Activated naive CD4-positive, alpha-beta T cell treated with anti-CD3 and anti-CD28 coated beads, Interleukin-2, amount 50 U/mL, for 72 hours (primary cell): ENCODE data around the gene CKLF. TPM values are rescaled to one million over a fixed set of nuclear protein-coding genes. Genes with fewer than 3 reads are reported as not detected.
"Not testable (repeated sequence)": the region's sequence is repeated elsewhere in the genome, so short reads cannot be mapped to it uniquely, and the experiment has no call there.

Experiments used
- ATAC-seq, 2 donors: fragments of 150-1000 bp; cut with Tn5 transposase; 2 replicates each; pipeline ENCODE4 v1.10.0; 2021; ENCODE audit warnings: mild to moderate bottlenecking in 2 of 2, moderate library complexity in 2 of 2
- DNase-seq, 2 donors: peaks; one replicate each; pipeline ENCODE4 v3.0.0; 2021 to 2022; ENCODE audit warnings: low spot score in 2 of 2
- H3K27ac Mint-ChIP-seq, 2 donors: one replicate each; pipeline ENCODE4 v1.8.0; 2022; ENCODE audit warnings: mild to moderate bottlenecking in 2 of 2, mixed read lengths in 2 of 2
- H3K36me3 Mint-ChIP-seq, 2 donors: one replicate each; pipeline ENCODE4 v1.8.0; 2022; ENCODE audit warnings: mixed read lengths in 2 of 2
- H3K9me3 Mint-ChIP-seq, 2 donors: one replicate each; pipeline ENCODE4 v1.8.0; 2022; ENCODE audit warnings: mixed read lengths in 2 of 2
- total RNA-seq, 2 donors: library from RNA; stranded (reverse); gene quantifications; one replicate each; pipeline ENCODE4 v1.2.3, GENCODE V29; 2022

Gene CKLF
- total RNA-seq, 2 donors from 2014 or later, result 117 to 136 TPM

DNA sequence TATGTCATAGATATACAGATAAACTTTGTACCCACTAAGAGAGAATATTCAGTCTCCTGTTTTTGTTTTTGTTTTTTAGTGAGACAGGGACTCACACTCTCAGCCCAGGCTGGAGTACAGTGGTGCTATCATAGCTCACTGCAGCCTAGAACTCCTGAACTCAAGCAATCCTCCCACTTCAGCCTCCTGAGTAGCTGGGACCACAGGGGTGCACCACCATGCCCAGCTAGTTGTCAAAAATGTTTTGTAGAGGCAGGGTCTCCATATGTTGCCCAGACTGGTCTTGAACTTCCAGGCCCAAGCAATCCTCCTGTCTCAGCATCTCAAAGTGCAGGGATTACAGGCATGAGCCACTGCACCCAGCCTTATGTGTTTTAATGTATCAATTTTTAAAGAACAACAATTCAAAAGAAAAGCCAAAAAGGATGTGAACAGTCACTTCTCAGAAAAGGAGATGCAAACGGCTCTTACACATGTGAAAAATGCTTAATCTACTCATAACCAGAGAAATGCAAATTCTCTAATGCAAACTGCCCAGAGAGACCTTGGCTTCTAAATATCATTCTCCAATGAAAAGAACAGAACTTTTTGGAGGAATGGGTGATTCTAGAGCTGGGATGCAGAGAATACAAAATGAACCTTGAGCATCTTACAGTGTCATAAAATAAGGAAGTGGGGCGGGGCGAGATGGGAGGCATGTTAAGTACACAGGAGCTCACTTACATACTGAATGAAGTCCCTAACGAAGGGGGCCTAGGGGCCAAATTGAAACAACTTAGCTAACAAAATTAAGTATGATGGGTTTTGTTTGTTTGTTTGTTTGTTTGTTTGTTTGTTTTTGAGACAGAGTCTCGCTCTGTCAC lies 44.8 kb downstream of the CKLF start:
- DNase-seq, result no peak
- H3K36me3 Mint-ChIP-seq, result peaks cover 0 to 17% of the 10 kb centered on the region in 2 donors
- H3K27ac Mint-ChIP-seq, result peak overlapping the region; percentile 20 to 31
- peak; percentile 36 to 82 for ATAC-seq
- H3K9me3 Mint-ChIP-seq, result peaks cover 0 to 8% of the 10 kb centered on the region in 2 donors

DNA sequence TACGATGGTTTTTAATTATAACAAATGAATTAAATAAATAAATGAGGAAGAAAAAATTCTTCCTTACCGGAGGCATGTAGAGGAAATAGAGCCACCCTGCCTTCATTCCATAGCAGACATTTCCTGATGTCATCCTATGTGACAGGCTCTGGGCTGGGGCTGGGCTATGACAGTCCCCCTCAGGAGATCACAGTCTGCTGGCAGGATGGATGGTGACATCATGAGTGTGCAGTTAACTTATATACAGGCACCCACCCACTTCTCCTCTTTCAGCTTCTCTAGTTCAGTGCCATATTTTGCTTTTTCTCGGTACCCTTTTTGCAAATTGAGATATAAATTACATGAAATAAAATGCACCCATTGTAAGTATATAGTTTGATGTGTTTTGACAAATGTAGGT lies 45.7 kb downstream of the CKLF start:
- Mint-ChIP-seq H3K36me3 (peaks cover 0 to 17% of the 10 kb centered on the region in 2 donors), H3K27ac (no peak overlapping the region), H3K9me3 (peaks cover 0 to 8% of the 10 kb centered on the region in 2 donors)
- ATAC-seq (peak; percentile 50 to 63), DNase-seq (no peak)

GRCh38 chr16:66599726-66600125 lies 47.4 kb downstream of the CKLF start:
- ATAC-seq, result no peak
- Mint-ChIP-seq H3K27ac (no peak overlapping the region), H3K36me3 (peaks cover 0 to 17% of the 10 kb centered on the region in 2 donors), H3K9me3 (peaks cover 0 to 8% of the 10 kb centered on the region in 2 donors)
- DNase-seq, result no peak

DNA sequence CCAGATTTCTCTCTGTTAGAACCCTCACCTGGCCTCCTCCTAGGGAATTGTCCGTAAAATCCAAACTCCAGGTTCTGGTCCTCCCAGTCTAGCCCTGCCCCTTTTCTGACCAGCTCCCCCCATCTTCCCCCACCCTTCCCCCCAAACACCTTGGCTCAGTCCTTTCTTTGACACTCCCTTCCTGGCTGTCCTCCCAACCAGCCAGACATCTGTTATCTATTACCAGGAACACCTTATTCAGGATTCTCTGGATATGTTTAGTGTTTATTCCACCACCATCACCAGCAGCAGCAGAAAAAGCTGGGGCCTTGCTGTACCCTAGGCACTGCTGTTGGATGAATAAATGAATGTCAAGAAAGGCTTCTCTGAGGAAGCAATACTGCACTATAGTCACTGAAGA lies 48.1 kb downstream of the CKLF start:
- peaks cover 0 to 8% of the 10 kb centered on the region in 2 donors for H3K9me3 Mint-ChIP-seq
- no peak for ATAC-seq
- H3K27ac Mint-ChIP-seq, result peak overlapping the region in 1 of 2 donors; percentile 45
- DNase-seq, result no peak
- peaks cover 0 to 17% of the 10 kb centered on the region in 2 donors for H3K36me3 Mint-ChIP-seq

GRCh38 chr16:66601471-66601870 lies 49.1 kb downstream of the CKLF start:
- no peak overlapping the region for H3K27ac Mint-ChIP-seq

GRCh38 chr16:66603537-66604375 lies 51.4 kb downstream of the CKLF start:
- peak; percentile 66 to 76 for DNase-seq
- H3K9me3 Mint-ChIP-seq, result peaks cover 0 to 8% of the 10 kb centered on the region in 2 donors
- peaks cover 0 to 17% of the 10 kb centered on the region in 2 donors for H3K36me3 Mint-ChIP-seq
- H3K27ac Mint-ChIP-seq, result peak overlapping the region; percentile 44 to 92
- ATAC-seq, result peak; percentile 64 to 72

More at GRCh38 chr16:66601471-66601870, 49.1 kb downstream of the CKLF start:
- ATAC-seq, result no peak
- Mint-ChIP-seq H3K9me3 (peaks cover 0 to 8% of the 10 kb centered on the region in 2 donors), H3K36me3 (peaks cover 0 to 17% of the 10 kb centered on the region in 2 donors)
- no peak for DNase-seq

DNA sequence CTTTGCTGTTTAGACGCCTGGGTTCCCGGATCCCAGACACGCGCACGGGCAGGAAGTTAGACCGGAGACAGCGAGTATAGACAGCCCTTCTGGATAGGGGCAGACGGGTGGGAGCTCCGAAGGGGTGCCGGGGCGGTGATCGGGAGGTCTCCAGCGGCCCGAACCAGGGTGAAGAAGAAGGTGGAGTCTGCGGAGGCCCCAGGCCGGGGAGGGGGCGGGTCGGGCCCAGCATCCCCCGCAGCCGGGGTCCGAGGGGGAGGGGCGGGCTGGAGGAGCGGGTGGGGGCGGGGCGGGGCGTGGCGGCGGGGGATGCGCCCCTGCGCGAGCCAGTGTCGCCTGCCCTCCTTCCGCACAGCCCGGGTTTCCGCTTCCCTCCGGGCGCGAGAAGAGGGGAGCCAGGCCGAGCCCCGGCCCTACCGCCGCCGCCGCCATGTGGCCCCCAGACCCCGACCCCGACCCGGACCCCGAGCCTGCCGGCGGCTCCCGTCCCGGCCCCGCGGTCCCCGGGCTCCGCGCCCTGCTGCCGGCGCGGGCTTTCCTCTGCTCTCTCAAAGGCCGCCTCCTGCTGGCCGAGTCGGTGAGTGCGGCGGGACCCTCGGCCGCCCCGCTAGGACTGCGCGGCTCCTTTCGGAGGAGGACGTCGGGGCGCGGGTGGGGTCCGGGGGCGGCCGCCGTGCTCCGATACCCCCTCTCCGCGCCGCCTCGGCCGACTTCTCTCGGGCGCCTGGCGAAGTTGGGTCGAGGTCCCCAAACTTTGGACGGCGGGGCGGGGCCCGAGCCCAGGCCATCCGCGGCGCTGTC lies 52.2 kb downstream of the CKLF start, which contains the start of gene CMTM3:
CMTM3 (plus strand) TSS at position 329 of the 801 bp plus-strand sequence; CDS start at position 431, 102 bp downstream.
- Mint-ChIP-seq H3K36me3 (peaks cover 0 to 17% of the 10 kb centered on the region in 2 donors), H3K9me3 (peaks cover 0 to 8% of the 10 kb centered on the region in 2 donors), H3K27ac (peak within 1 kb of the TSS; percentile 44 to 92)
- ATAC-seq, result peak; percentile 50 to 70
- DNase-seq, result peak; percentile 81 to 85

DNA sequence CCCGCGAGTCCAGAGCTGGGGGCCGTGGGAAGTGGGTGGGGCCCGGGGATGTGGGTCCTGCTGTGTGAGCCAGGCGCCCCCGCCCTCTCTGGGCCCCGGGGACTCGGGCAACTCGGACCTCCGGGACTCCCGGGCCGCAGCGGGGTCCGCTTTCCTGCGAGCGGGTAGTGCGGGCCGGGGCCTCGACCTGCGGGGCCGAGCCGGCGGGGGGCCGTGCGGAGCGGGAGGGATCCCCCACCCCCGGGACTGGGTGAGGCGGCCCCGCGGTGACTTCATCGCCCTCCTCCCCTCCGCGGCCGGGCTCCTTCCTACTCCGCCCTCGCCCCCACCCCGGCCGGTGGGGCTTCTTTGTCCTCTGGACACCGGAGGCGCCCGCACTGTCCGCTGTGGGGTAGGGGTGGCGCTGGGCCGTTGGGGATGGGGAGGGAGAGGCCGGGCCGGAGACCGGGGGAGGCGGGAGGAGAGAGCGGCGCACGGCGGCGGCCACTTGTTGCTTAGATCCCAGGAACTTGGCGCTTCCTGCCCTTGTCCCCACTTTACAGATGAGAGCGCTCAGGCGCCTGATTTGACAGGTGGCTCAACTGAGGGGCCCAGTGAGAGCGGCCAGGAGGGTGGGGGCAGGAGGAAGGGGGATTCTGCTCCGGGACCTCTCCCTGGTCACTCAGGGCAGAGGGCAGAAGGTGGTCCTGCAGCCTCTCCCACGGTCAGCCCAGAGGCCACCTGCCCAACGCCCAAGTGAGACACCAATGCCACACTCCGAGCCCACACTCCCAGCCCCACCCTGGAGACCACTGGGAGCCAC lies 53.0 kb downstream of the CKLF start:
- ATAC-seq, result peak; percentile 8 to 40
- H3K27ac Mint-ChIP-seq, result peak overlapping the region; percentile 60 to 84
- peak; percentile 40 to 73 for DNase-seq
- peaks cover 0 to 8% of the 10 kb centered on the region in 2 donors for H3K9me3 Mint-ChIP-seq
- peaks cover 5 to 16% of the 10 kb centered on the region in 2 donors for H3K36me3 Mint-ChIP-seq

GRCh38 chr16:66605979-66606751 lies 53.8 kb downstream of the CKLF start:
- peak in 1 of 2 donors; percentile 24 for ATAC-seq
- H3K36me3 Mint-ChIP-seq, result peaks cover 5 to 8% of the 10 kb centered on the region in 2 donors
- peak in 1 of 2 donors; percentile 65 for DNase-seq
- peak overlapping the region; percentile 60 to 84 for H3K27ac Mint-ChIP-seq
- H3K9me3 Mint-ChIP-seq, result peaks cover 0 to under 1% of the 10 kb centered on the region in 2 donors

DNA sequence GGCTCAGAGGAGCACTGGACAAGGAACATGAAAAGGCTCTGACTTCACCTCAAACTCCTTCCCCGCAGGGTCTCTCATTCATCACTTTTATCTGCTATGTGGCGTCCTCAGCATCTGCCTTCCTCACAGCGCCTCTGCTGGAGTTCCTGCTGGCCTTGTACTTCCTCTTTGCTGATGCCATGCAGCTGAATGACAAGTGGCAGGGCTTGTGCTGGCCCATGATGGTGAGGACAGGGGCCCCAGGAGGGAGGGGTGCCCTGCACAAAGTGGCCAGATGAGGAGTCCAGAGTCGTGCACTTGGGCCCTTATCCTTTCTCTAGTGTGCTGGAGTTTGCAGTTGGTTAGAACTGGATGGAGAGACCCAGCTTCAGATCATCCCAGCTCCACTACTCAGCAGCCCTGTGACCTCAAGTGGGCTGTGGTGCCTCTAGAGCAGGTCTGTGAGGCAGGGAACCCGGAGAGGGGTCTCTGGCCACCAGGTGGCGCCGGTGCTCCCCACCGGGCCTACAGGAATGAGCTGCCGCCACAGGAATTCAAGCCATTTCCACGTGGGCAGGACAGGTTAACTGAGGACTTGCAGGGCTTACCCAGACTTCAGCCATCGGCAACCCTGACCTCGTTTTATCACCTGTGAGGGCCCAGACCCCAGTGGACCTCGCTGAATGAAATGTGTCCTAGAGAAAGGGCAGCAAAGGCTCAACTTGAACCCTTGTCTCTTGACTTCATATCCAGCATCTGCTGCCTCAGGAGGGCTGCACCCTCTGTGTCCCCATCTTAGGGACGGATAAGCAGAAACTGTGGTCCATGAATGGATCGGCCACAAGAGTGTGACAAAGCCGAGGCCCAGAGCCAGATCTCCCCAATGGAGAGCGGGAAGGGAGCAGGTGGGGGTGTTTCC lies 56.1 kb downstream of the CKLF start:
- ATAC-seq (peak; percentile 35 to 55), DNase-seq (peak; percentile 81 to 92)
- Mint-ChIP-seq H3K27ac (peak overlapping the region in 1 of 2 donors; percentile 29), H3K9me3 (no peaks in the 10 kb centered on the region), H3K36me3 (peaks cover 5% of the 10 kb centered on the region in 2 donors)

DNA sequence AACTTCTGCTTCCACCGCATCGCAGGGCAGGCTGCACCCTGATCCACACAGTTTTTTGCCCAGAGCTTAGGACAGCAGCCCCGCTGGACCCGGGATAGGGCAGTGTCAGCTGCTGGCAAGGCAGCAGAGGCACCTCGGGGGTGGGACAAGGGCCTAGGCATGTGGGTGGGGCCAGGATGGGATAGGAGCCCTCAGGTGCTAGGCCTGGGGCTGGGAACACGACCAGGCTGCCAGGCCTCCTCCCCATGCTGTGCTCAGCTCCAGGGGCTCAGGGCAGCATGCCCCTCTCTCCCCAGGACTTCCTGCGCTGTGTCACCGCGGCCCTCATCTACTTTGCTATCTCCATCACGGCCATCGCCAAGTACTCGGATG lies 56.7 kb downstream of the CKLF start:
- ATAC-seq (no peak), DNase-seq (no peak)
- peaks cover 5% of the 10 kb centered on the region in 2 donors for H3K36me3 Mint-ChIP-seq
- no peaks in the 10 kb centered on the region for H3K9me3 Mint-ChIP-seq
- H3K27ac Mint-ChIP-seq, result peak overlapping the region in 1 of 2 donors; percentile 29

GRCh38 chr16:66610111-66610820 lies 57.9 kb downstream of the CKLF start:
- peaks cover 5% of the 10 kb centered on the region in 2 donors for H3K36me3 Mint-ChIP-seq
- ATAC-seq, result no peak
- no peaks in the 10 kb centered on the region for H3K9me3 Mint-ChIP-seq
- peak overlapping the region; percentile 68 to 82 for H3K27ac Mint-ChIP-seq
- DNase-seq, result no peak

DNA sequence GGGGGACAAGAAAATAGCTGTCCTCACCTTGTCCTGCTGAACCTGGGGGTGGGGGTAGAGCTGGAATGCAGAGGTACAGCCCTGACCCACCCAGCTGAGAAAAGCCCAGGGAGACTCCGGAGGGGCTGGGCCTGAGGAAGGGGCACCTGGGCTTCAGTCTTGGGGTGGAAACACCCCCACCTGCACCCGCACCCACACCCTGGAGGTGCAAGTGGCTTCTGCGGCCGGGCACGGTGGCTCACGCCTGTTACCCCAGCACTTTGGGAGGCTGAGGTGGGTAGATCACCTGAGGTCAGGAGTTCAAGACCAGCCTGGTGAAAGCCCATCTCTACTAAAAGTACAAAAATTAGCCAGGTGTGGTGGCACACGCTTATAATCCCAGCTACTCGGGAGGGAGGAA lies 59.5 kb downstream of the CKLF start:
- H3K36me3 Mint-ChIP-seq, ATAC-seq, H3K9me3 Mint-ChIP-seq, DNase-seq, H3K27ac Mint-ChIP-seq: not testable (repeated sequence)
